HepG2 (cell line): ENCODE data around the gene TRNT1. TPM values are rescaled to one million over a fixed set of nuclear protein-coding genes. Genes with fewer than 3 reads are reported as not detected.

Source experiments
- ATAC-seq: fragments of 200-7000 bp; cut with Tn5 transposase; 3 replicates; pipeline ENCODE4 v1.9.1; 2020; ENCODE audit warnings: mild to moderate bottlenecking, moderate library complexity
- BruUV-seq: library from RNA; stranded (reverse); fragments of 400-500 nt; replicated peaks from 2 replicates; lab custom pipeline; 2021; lab: Mats Ljungman, UMichigan
- CTCF ChIA-PET: fragments of 300-600 bp; formaldehyde crosslinking; extraction: SDS; loops from one replicate; lab custom pipeline; 2021; ENCODE audit warnings: low total read pairs, inconsistent platforms, low intra/inter-chr PET ratio; lab: Yijun Ruan, JAX
- POLR2A ChIA-PET: fragments of 350-600 bp; sonication (Branson Sonifier 250); formaldehyde crosslinking; loops from one replicate; lab custom pipeline; 2020; ENCODE audit warnings: antibody characterized with exemption, inconsistent platforms; lab: Yijun Ruan, JAX
- DNase-seq: peaks from one replicate; pipeline ENCODE4 v3.0.0-alpha.2; 2015; ENCODE audit warnings: low spot score
- FAIRE-seq: peaks from 3 replicates; lab custom pipeline; 2011; peaks lifted over from hg19 to GRCh38; lab: Jason Lieb, UNC
- H2AFZ ChIP-seq: one replicate; pipeline ENCODE4 v1.6.1; 2011; ENCODE audit warnings: low read length, inconsistent platforms
- H3K27ac ChIP-seq: fragments of 300-600 bp; 3 replicates; pipeline ENCODE4 v1.8.0; 2011; ENCODE audit warnings: mixed run types, mild to moderate bottlenecking, mixed read lengths, low read length, inconsistent platforms; ENCODE audit not compliant: insufficient read depth; ENCODE audit errors: extremely low read length
- H3K27me3 ChIP-seq, 2 experiments: fragments of 200-600 bp in 1 of 2; 2 replicates in 1 of 2; 3 replicates in 1 of 2; pipeline versions ENCODE4 v1.6.0 to v1.8.0; 2011; ENCODE audit warnings: low read length in 2 of 2, mild to moderate bottlenecking in 2 of 2, moderate library complexity in 2 of 2, inconsistent platforms in 1 of 2; ENCODE audit not compliant: insufficient read depth in 2 of 2, control insufficient read depth in 1 of 2
- H3K36me3 ChIP-seq, 2 experiments: fragments of 200-600 bp in 1 of 2; replicated peaks in 1 of 2; 2 replicates in 1 of 2; 3 replicates in 1 of 2; pipeline versions ENCODE4 v1.5.1 to v1.8.0; 2011; ENCODE audit warnings: low read length in 2 of 2, inconsistent platforms in 1 of 2; ENCODE audit not compliant: insufficient read depth in 2 of 2, control insufficient read depth in 1 of 2
- H3K4me1 ChIP-seq: 2 replicates; pipeline ENCODE4 v1.5.1; 2012; ENCODE audit warnings: low read length, inconsistent platforms; ENCODE audit not compliant: insufficient read depth
- H3K4me2 ChIP-seq: 2 replicates; pipeline ENCODE4 v1.6.0; 2011; ENCODE audit warnings: low read depth, low read length, inconsistent platforms
- H3K4me3 ChIP-seq, 3 experiments: fragments of 200-600 bp in 1 of 3; sonication (generic), shearing (Covaris generic) in 1 of 3; replicated peaks in 1 of 3; 2 replicates each; pipeline ENCODE4 v1.5.1; 2011 to 2016; ENCODE audit warnings: low read length in 3 of 3, inconsistent platforms in 2 of 3, low read depth in 2 of 3, mild to moderate bottlenecking in 2 of 3, control low read depth in 1 of 3, mixed read lengths in 1 of 3; ENCODE audit not compliant: insufficient read depth in 1 of 3
- H3K79me2 ChIP-seq: one replicate; pipeline ENCODE4 v1.6.1; 2011; ENCODE audit warnings: low read length, inconsistent platforms; ENCODE audit not compliant: insufficient read depth
- H3K9ac ChIP-seq: 2 replicates; pipeline ENCODE4 v1.6.0; 2011; ENCODE audit warnings: mild to moderate bottlenecking, low read depth, low read length, inconsistent platforms; ENCODE audit not compliant: insufficient read depth
- H3K9me3 ChIP-seq: 2 replicates; pipeline ENCODE4 v1.5.1; 2012; ENCODE audit warnings: mild to moderate bottlenecking, low read length
- H4K20me1 ChIP-seq: 2 replicates; pipeline ENCODE4 v1.6.0; 2011; ENCODE audit warnings: inconsistent platforms, mild to moderate bottlenecking, low read length, moderate library complexity; ENCODE audit not compliant: insufficient read depth
- ARNT2 ChIP-seq: sonication (generic); formaldehyde crosslinking; IDR thresholded peaks from 2 replicates; pipeline ENCODE4 v1.8.0; 2022; ENCODE audit warnings: mild to moderate bottlenecking, low read depth, missing genetic modification reagents, moderate library complexity
- BATF2 ChIP-seq: sonication (generic); formaldehyde crosslinking; IDR thresholded peaks from 2 replicates; pipeline ENCODE4 v1.8.0; 2022; ENCODE audit warnings: mild to moderate bottlenecking, missing genetic modification reagents, moderate library complexity
- GATA4 ChIP-seq: sonication (generic); IDR thresholded peaks from 2 replicates; pipeline ENCODE4 v1.6.1; 2016; ENCODE audit warnings: antibody characterized with exemption, low read depth, borderline replicate concordance
- MYNN ChIP-seq: sonication (generic); formaldehyde crosslinking; IDR thresholded peaks from 2 replicates; pipeline ENCODE4 v1.4.0; 2020; ENCODE audit warnings: mild to moderate bottlenecking, low read depth, missing genetic modification reagents
- PBX3 ChIP-seq: sonication (generic); formaldehyde crosslinking; IDR thresholded peaks from 2 replicates; pipeline ENCODE4 v1.8.1; 2023; ENCODE audit warnings: missing genetic modification reagents, inconsistent platforms, borderline replicate concordance
- REXO4 ChIP-seq: sonication (generic); formaldehyde crosslinking; IDR thresholded peaks from 2 replicates; pipeline ENCODE4 v1.8.0; 2022; ENCODE audit warnings: missing genetic modification reagents, mild to moderate bottlenecking, borderline replicate concordance
- TFDP1 ChIP-seq: IDR thresholded peaks from 2 replicates; pipeline ENCODE4 v1.6.1; 2016; ENCODE audit warnings: missing compliant biosample characterization, missing genetic modification reagents, borderline replicate concordance
- TFE3 ChIP-seq: IDR thresholded peaks from 2 replicates; pipeline ENCODE4 v1.6.1; 2016
- ZKSCAN5 ChIP-seq: sonication (generic); formaldehyde crosslinking; IDR thresholded peaks from 2 replicates; pipeline ENCODE4 v1.5.1; 2020; ENCODE audit warnings: mild to moderate bottlenecking, missing genetic modification reagents
- ZNF354B ChIP-seq: sonication (generic); formaldehyde crosslinking; IDR thresholded peaks from 2 replicates; pipeline ENCODE4 v1.8.0; 2022; ENCODE audit warnings: mild to moderate bottlenecking, missing genetic modification reagents
- ZNF710 ChIP-seq: sonication (generic); formaldehyde crosslinking; IDR thresholded peaks from 2 replicates; pipeline ENCODE4 v1.5.0; 2020; ENCODE audit warnings: mild to moderate bottlenecking, missing genetic modification reagents, borderline replicate concordance
- ZNF775 ChIP-seq: sonication (generic); formaldehyde crosslinking; IDR thresholded peaks from 2 replicates; pipeline ENCODE4 v1.4.0; 2020; ENCODE audit warnings: missing genetic modification reagents, mild to moderate bottlenecking, moderate library complexity, borderline replicate concordance
- WGBS: methylation state at CpG from one replicate; pipeline ENCODE4 v1.1.6; 2017; ENCODE audit warnings: low lambda C conversion rate; 5-methylcytosine and 5-hydroxymethylcytosine counted together
- in situ Hi-C: cut with HindIII; loops from 2 replicates; pipeline ENCODE4 v1.10.0; 2017; ENCODE audit warnings: low pct_unique_long_range_greater_than_20kb; ENCODE audit not compliant: extremely low pct_ligation_motif_present
- intact Hi-C: fragments of 100-400 bp; cut with micrococcal nuclease; formaldehyde crosslinking; loops from one replicate; pipeline ENCODE4 v1.10.0; 2022; ENCODE audit not compliant: unreplicated experiment
- polyA plus RNA-seq, 8 experiments: library from polyadenylated mRNA; depleted of rRNA in 3 of 8; stranded (reverse) in 7 of 8; unstranded in 1 of 8; fragments of >200 nt; fragmentation: Illumina TruSeq in 4 of 8; extraction: Trizol in 4 of 8; gene quantifications; 2 replicates each; pipeline versions ENCODE4 v1.2.1 to v1.2.3, GENCODE V29; 2011 to 2016; ENCODE audit warnings: low read depth in 4 of 8, missing spikeins in 1 of 8, mixed read lengths in 1 of 8; ENCODE audit not compliant: insufficient read depth in 1 of 8
- total RNA-seq, 5 experiments: library from RNA; depleted of rRNA; stranded (reverse); fragments of >200 nt; fragmentation: Illumina TruSeq; extraction: Trizol; gene quantifications; 2 replicates each; pipeline ENCODE4 v1.2.3, GENCODE V29; 2016; ENCODE audit warnings: low read depth in 1 of 5

TRNT1 gene
- total and polyA plus RNA-seq, 2 of the 13 experiments (the other 11 are each of a cell fraction or from before 2014, with no cell fraction given), result 9.4 to 27.7 TPM

- no peak for TF ChIP-seq TFDP1
- TF ChIP-seq REXO4 (CRISPR knock-in tag), result no peak
Measured at GRCh38 chr3:3113042-3113709, 13.6 kb upstream of the TRNT1 start (continued).

- Histone ChIP-seq H3K27me3 (0 out of 5 replicates have a peak, but pooled peaks cover 0 to 3% of the 10 kb centered on the region in 2 experiments), H4K20me1 (no peaks in the 10 kb centered on the region), H3K36me3 (no peaks in the 10 kb centered on the region), H3K4me1 (no peaks in the 10 kb centered on the region), H3K4me3 (no peak overlapping the region), H3K79me2 (no peaks in the 10 kb centered on the region), H2AFZ (no peak overlapping the region), H3K9me3 (no peaks in the 10 kb centered on the region), H3K9ac (no peak overlapping the region), H3K27ac (no peak overlapping the region), H3K4me2 (no peak overlapping the region)
- CTCF ChIA-PET, result no interaction called here
- in situ Hi-C loops (no loop called here), intact Hi-C loops (no loop called here)
- WGBS, result 20% methylated on average over 2 of the region's 2 CpGs
- no TSS peak for BruUV-seq
- POLR2A ChIA-PET, result no interaction called here
- ATAC-seq, result no peak
- FAIRE-seq, result no peak
- DNase-seq, result no peak
- TF ChIP-seq ZNF710 (CRISPR knock-in tag) (no peak), ZKSCAN5 (CRISPR knock-in tag) (no peak), BATF2 (CRISPR knock-in tag) (no peak), ZNF775 (CRISPR knock-in tag) (no peak), TFE3 (CRISPR knock-in tag) (no peak), PBX3 (CRISPR knock-in tag) (no peak), ZNF354B (CRISPR knock-in tag) (no peak), GATA4 (no peak), ARNT2 (CRISPR knock-in tag) (no peak), MYNN (no peak)
Measured at GRCh38 chr3:3117651-3118050, 9.1 kb upstream of the TRNT1 start.
